HG02588 (cell line): ENCODE results near the gene SCD.
"Not testable (repeated sequence)": the region's sequence is repeated elsewhere in the genome, so short reads cannot be mapped to it uniquely, and the experiment has no call there.

Experiments used
- ATAC-seq: cut with Tn5 transposase; IDR thresholded peaks from one replicate; pipeline ENCODE4 v1.9.1; 2021; ENCODE audit warnings: mild to moderate bottlenecking, moderate library complexity; ENCODE audit not compliant: unreplicated experiment

SCD gene

DNA sequence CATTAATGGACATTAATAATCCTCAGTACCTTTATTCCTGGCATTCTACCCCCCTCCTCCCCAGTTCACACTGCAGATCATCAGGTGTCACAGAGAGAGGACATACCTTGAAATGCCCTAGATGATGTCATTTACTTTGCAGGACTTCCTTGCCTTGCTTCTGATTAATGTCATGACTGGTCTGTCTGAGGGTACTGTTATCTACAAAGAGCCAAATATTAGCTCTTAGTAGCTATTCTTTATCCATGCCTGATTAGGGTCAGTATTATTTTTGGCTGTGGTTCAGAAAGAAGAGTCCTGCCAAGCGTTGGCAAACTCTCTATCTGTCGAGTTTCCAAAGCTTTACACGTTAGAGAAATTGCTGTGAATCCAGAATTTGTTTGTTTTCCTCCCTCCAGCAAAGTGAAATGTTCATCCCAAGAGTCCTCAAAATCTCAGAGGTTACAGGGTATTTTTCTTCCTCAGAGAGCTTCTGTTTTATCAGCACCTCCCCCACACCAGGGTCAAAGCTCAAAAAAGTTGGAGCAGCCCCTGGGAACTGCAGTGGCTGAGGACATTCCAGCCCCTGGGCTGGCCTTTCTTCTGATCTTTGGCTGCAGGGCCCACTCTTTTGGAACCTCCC lies 12.6 kb downstream of the SCD start:
- no peak for ATAC-seq

DNA sequence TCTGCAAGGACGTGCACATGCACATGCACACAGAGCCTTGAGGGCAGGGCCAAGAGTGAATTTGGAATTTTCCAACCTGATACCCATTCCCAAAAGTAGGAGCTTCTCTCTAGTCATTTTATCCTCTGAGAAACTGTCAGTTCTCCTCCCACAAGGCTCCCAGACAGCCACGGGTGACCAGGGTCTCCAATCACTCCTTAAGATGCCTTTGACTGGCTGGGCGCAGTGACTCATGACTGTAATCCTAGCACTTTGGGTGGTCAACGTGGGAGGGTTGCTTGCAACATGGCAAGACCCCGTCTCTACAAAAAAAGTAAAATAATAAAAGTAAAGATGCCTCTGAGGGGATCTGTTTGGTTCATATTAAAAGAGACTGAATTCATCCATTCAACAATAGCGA lies 13.2 kb downstream of the SCD start:
- ATAC-seq, result no peak

DNA sequence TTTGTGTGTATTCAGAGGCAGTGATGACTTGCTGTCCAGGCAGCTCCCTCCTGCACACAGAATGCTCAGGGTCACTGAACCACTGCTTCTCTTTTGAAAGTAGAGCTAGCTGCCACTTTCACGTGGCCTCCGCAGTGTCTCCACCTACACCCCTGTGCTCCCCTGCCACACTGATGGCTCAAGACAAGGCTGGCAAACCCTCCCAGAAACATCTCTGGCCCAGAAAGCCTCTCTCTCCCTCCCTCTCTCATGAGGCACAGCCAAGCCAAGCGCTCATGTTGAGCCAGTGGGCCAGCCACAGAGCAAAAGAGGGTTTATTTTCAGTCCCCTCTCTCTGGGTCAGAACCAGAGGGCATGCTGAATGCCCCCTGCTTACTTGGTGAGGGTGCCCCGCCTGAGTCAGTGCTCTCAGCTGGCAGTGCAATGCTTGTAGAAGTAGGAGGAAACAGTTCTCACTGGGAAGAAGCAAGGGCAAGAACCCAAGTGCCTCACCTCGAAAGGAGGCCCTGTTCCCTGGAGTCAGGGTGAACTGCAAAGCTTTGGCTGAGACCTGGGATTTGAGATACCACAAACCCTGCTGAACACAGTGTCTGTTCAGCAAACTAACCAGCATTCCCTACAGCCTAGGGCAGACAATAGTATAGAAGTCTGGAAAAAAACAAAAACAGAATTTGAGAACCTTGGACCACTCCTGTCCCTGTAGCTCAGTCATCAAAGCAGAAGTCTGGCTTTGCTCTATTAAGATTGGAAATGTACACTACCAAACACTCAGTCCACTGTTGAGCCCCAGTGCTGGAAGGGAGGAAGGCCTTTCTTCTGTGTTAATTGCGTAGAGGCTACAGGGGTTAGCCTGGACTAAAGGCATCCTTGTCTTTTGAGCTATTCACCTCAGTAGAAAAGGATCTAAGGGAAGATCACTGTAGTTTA lies 15.8 kb downstream of the SCD start:
- no peak for ATAC-seq

DNA sequence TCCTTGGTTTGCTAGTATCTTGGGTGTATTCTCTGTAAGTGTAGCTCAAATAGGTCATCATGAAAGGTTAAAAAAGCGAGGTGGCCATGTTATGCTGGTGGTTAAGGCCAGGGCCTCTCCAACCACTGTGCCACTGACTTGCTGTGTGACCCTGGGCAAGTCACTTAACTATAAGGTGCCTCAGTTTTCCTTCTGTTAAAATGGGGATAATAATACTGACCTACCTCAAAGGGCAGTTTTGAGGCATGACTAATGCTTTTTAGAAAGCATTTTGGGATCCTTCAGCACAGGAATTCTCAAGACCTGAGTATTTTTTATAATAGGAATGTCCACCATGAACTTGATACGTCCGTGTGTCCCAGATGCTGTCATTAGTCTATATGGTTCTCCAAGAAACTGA lies 17.1 kb downstream of the SCD start:
- no peak for ATAC-seq

DNA sequence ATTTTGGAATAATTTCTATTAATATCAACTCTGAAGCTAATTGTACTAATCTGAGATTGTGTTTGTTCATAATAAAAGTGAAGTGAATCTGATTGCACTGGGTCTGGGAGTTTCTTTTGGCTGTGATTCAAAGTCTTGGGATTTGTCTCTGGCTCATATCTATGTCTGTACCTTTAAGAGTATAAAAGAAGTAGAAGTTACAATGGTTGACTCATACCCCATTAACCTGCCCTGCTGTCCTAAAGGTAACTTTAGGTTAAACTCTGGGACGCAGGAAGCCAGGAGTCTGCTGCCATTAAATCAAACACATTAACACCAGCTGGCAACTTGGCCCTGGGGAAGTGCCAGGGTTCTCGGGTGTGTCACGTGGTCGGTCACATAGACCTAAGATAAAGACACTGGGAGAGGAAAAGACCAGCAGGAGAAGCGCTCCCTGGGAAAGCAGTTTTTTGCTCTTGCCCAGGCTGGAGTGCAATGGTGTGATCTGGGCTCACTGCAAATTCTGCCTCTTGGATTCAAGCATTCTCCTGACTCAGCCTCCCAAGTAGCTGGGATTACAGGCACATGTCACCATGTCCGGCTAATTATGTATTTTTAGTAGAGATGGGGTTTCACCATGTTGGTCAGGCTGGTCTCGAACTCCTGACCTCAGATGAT lies 17.8 kb downstream of the SCD start:
- ATAC-seq, result no peak

DNA sequence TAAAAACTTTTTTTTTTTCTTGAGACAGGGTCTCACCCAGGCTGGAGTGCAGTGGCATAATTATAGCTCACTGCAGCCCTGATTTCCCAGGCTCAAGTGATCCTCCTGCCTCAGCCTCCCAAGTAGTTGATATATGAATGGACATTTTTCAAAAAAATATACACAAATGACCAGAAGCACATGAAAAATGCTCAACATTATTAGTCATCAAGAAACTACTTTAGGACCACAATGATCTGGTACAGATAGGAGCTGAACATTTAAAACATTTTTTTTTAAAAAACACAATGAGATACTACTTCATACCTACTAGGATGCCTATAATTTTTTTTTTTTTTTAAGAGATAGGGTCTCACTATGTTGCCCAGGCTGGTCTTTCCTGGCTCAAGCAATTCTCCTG lies 21.7 kb downstream of the SCD start:
- ATAC-seq, result no peak

DNA sequence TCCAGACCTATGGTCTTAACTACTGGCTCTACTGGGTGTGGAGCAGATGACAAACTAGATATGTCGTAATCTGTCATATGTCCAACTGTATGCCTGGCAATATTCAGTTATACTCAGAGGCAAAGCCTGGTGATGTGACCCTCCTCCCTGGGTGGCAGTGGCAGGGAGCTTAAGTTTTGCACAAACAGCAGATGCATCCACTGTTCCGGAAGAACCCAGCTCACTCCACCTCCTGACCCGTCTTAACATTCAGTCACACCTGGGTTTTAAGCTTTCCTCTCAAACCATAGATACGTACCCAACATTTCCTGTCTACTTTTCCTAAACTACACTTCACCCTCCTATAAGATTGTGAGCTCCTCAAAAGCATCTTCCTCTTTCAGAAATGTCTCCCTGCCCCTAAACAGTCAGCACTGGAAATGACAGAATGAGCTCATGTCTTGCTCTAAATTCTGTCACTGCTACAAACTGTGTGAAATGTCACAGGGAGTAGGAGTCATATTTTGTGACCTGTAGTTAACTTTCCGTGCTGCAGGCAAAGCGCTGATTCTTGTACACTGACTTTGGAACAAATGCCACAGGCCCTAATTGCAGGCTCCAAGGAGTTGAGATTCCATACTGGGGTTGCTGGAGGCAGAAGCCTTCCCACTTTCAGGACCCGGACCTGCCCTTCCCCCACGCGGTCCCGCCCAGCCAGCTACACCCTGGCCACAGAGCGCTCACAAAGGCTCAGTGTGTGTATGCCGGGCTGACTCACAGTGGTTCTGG lies 23.9 kb downstream of the SCD start:
- no peak for ATAC-seq

DNA sequence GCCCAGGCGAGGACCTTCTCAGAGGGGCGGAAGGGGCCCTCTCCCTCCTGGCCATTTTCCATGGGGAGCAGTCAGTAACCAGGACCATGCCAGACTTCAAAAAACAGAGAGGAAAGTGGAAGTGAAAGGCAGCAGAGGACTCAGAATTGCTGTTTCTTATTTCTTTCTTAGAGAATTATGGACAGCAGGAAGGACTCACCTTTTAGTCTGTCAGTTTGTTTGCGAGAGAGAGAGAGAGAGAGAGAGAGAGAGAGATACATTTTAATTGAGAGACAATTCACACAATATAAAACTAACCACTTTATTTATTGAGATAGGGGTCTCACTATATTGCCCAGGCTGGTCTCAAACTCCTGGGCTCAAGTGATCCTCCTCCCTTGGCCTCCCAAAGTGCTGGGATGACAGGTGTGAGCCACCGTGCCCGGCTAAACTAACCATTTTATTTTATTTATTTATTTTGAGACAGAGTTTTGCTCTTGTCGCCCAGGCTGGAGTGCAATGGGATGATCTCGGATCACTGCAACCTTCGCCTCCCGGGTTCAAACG lies 24.5 kb downstream of the SCD start:
- ATAC-seq, result no peak

DNA sequence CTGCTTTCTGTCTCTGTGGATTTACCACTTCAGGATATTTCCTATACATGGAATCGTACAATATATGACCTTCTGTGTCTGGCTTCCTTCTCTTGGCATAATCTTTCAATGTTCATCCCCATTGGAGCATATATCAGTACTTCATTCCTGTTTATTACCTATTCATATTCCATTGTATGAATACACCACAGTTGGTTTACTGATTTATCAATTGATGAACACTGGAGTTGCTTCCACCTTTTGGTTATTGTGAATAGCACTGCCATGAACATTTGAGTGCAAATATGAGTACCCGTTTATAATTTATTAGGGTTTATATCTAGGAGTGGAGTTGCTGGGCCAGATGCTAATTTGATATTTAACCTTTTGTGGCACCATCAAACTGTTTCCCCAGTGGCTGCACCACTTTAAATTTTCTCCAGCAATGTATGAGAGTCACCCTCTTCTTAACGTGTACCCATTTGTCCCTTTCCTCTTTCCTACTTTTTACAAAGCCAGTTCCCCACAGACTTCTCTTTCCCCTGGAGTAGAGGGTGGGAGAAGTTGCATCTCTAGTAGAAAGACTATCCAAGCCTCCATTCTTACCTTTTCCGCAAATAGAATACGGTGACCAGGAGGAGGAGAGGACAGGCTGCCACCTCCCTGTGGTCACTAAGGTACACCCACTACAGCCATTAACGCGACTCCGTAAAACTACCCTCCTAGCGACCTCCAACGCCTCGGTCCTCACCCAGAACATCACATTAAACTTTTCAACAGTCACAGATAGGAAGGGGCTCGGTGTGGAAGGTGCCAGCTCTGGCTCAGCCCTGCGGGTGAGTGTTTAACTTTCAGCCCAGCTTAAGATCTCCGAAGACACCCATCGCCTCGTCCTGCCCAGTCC lies 25.6 kb downstream of the SCD start:
- ATAC-seq, result no peak

DNA sequence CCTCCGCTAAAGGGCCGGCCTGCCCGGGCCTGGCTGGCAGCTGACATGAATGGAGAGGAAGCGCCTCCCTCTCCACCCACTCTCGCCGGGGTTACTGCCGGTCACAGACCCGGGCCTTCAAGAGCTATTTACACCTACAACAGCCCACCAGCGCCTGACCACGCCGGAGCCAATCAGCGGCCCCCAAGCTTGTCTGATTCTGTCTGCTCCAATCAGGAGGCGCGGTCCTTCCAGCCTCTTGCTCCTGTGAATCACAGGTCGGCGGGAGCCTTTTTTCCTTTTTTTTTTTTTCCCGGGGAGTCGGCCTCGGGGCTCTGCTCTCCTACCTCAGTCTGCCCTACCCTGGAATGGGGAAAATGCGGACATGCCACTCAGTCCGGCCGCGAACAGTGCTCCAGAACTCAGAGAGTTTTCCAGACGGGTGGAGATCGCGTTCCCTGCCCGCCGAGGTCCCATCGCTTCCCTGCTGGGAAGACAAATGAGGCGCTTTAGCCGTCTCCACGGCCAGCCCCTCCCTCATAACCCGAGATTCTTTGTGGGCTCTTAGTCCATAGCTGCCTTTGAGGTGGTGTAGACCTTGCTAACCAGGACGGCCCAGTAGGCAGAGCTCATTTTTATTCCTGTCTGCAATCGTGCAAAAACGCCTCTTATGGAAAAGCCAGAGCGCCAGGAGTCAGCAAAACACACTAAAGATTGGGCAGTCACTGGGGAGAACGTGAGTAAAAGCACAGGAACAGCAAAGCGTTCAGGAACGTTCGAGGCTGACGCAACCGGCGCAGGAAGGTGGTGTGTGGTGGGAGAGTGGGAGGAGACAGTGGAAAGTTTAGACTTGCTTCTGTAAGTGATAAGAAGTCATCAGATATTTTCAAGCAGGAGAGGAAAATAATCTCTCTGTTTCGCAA lies 26.5 kb downstream of the SCD start:
- ATAC-seq, result peak; percentile 90

DNA sequence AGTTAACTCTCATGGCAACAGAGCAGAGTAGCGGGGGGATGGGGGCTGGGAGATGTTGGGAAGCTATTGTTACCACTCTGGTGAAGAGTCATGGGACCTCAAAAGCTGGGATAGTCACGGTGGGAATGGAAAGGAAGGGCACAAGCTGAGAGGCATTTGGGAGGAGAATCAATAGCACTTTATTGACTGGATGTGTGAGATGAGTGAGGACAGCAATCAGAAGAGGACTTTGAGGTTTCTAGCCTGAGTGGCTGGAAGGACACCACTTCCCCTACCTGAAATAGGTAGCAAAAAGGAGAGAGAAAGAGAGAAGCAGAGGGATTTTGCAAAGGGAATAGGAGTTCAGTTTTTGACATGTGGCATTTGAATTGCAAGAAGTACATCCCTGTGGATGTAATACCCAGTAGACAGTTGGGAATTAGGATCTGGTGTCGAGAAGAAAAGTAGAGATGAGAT lies 27.2 kb downstream of the SCD start:
- no peak for ATAC-seq

DNA sequence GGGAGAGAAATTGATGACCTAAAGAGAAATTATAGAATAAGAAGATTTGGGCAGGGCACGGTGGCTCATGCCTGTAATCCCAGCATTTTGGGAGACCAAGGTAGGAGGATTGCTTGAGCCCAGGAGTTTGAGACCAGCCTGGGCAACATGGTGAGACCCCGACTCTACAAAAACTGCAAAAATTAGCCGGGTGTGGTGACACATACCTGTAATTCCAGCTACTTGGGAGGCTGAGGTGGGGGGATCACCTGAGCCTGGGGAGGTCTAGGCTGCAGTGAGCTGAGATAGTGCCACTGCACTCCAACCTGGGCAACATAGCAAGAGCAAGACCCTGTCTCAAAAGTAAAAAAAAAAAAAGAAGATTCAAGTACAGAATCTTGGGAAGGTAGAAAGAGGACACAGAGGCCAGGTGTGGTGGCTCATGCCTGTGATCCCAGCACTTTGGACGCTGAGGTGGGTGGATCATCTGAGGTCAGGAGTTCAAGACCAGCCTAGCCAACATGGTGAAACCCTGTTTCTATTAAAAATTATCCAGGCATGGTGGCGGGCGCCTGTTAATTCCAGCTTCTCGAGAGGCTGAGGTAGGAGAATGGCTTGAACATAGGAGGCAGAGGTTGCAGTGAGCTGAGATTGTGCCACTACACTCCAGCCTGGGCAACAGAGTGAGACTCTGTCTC lies 27.8 kb downstream of the SCD start:
- not testable (repeated sequence) for ATAC-seq

DNA sequence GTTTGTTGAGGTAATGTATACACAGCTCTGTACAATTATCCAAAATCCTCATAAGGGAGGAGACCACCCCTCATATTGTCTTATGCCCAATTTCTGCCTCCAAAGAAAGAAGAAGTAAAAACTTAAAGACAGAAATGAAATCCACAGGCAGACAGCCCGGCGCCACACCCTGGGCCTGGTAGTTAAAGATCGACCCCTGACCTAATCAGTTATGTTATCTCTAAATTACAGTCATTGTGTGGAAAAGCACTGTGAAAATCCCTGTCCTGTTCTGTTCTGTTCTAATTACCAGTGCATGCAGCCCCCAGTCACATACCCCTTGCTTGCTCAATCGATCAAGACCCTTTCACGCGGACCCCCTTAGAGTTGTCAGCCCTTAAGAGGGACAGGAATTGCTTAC lies 29.6 kb downstream of the SCD start:
- ATAC-seq, result not testable (repeated sequence)

DNA sequence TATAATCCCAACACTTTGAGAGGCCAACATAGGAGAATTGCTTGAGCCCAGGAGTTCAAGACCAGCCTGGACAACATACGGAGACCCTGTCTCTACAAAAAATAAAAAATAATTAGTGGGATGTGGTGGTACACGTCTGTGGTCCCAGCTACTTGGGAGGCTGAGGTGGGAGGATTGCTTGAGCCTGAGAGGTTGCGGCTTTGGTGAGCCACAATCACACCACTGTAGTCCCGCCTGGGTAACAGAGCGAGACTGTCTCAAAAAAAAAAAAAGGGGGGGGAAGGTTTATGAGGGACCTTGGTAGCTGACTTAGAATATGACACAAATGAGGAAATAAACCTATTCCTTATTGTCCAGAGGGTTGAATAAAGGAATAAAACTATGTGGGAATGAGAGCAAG lies 30.8 kb downstream of the SCD start:
- no peak for ATAC-seq

DNA sequence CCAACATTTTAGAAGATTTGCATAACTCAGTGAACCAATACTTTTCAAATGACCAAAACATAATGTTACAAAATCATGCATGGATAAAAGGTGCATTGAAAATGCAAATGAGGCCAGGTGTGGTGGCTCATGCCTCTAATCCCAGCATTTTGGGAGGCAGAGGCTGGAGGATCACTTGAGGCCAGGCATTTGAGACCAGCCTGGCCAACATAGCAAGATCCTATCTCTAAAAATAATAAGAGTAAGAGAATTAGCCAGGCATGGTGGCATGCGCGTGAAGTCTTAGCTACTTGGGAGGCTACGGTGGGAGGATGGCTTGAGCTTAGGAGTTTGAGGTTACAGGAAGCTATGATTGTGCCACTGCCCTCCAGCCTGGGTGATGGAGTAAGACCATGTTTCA lies 33.4 kb downstream of the SCD start:
- ATAC-seq, result no peak

DNA sequence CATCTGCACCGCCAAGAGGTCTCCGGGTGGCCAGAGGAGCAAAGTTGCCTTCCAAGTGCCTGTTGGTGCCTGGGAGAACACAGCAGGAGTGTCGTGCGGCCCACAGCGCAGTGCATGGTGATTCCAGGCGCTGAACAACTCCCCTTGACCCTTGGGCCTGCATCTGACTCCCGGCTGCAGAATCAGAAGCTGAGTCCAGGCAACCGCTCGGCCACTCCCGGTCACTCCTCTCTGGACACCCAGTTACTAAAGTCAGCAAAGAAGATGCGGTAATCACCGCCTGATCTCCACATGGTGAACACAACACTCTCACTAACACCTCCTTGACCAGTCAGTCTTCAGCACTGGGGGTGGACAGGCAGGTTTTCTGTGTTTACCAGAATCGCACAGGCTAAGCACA lies 35.5 kb downstream of the SCD start:
- ATAC-seq, result no peak

DNA sequence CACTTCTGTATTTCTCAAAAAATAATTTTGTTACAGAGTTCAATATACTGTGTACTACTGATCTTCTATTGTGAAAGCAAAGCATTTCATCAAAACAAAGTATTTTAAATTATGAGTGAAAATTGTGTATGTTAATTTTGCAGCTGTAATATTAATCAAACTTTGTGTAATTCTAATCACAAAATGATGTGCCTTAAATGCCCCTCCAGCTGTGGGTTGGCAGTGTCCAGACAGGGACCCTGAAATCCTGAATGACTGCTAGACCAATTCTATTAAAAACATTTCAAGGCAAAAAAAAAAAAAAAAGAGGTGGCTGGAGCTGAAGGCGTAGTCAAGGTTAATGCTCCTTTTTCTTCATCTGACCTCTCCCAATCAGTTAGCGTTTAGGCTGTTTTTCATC lies 36.2 kb downstream of the SCD start:
- no peak for ATAC-seq
